ENCODE measurements around the gene DAB2. TPM values are rescaled to one million over a fixed set of nuclear protein-coding genes. Genes with fewer than 3 reads are reported as not detected.
A peak's percentile ranks its signal among the peaks of the same experiment; 100 is the strongest.

DAB2 gene
- polyA plus RNA-seq (2011; rRNA removed) (168 and 181 TPM in 2 replicates), polyA minus RNA-seq (2011; rRNA and poly(A)+ RNA removed) (151 and 166 TPM in 2 replicates)

DNA sequence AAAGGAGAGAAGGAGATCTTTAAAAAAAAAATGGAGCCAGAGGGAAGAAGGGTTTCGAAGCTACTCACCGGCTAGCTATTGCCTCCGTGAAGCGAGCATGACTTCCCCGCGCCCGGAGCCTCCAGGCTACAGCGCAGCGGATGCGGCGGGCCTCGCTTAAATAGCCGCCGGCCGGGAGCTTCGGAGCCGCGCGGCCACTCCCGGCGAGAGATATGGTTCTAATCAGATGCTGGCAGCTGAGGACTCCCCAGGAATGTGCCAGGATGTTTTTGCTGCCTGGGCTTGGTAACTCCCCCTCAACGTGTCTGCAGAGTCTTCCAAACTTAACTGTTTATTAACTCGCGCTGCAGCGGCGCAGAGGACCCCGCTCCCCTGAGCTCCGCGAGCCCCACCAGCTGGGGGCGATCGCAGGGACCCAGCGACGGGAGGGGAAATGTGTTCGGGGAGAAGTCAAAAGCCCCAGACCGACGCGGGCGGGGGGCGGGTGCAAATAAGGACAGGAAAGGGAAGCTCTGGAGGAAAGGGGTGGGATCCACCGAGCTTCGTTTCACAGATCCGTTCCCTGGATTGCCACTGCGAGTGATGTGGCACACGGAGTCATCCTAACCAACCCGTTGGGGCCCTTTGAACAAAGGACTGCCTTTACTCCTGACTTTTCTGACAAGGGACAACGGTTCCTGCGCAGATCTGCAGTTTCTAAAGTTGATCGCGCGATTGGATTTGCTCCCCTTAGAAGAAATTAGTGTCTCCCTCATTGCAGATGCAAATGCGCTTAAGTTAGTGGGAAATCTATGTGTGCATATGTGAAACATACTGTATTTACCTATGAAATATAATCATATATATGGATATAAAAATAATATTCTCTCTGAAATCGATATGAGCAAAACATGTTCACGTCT lies at the start of gene DAB2:
Gene DAB2, minus strand, starts transcription at position 245 of the 902 bp plus-strand sequence. CDS start 30,660 bp downstream, outside the sequence.
- Histone ChIP-seq H3K27me3 (ENCODE audit: control insufficient read depth, insufficient read depth, low read length) (no peaks in the 10 kb centered on the region), H3K36me3 (ENCODE audit: control insufficient read depth, insufficient read depth, low read length) (no peaks in the 10 kb centered on the region; the same call in 1 of the 2 replicates), H3K4me3 (ENCODE audit: low read depth, low read length) (peak within 1 kb of the TSS; percentile 73)
- TF ChIP-seq, protein P1, sequence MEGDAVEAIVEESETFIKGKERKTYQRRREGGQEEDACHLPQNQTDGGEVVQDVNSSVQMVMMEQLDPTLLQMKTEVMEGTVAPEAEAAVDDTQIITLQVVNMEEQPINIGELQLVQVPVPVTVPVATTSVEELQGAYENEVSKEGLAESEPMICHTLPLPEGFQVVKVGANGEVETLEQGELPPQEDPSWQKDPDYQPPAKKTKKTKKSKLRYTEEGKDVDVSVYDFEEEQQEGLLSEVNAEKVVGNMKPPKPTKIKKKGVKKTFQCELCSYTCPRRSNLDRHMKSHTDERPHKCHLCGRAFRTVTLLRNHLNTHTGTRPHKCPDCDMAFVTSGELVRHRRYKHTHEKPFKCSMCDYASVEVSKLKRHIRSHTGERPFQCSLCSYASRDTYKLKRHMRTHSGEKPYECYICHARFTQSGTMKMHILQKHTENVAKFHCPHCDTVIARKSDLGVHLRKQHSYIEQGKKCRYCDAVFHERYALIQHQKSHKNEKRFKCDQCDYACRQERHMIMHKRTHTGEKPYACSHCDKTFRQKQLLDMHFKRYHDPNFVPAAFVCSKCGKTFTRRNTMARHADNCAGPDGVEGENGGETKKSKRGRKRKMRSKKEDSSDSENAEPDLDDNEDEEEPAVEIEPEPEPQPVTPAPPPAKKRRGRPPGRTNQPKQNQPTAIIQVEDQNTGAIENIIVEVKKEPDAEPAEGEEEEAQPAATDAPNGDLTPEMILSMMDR (IDR thresholded peaks at IDR 0.05; ENCODE audit: insufficient read depth, low read depth, low read length), result peak; percentile 82
- peak; percentile 91 for DNase-seq (ENCODE audit: low read depth)
- ChIA-PET POLR2A (interaction anchor here (0.7 to 2.9 kb wide), 12 partner anchors 11 to 123 kb away, joined by 3 to 20 read pairs (median 6); no protein-coding TSS in a partner anchor), CTCF (interaction anchor here (0.9 to 3.2 kb wide), 18 partner anchors 12 to 147 kb away, joined by 3 to 47 read pairs (median 8); no protein-coding TSS in a partner anchor)

DNA sequence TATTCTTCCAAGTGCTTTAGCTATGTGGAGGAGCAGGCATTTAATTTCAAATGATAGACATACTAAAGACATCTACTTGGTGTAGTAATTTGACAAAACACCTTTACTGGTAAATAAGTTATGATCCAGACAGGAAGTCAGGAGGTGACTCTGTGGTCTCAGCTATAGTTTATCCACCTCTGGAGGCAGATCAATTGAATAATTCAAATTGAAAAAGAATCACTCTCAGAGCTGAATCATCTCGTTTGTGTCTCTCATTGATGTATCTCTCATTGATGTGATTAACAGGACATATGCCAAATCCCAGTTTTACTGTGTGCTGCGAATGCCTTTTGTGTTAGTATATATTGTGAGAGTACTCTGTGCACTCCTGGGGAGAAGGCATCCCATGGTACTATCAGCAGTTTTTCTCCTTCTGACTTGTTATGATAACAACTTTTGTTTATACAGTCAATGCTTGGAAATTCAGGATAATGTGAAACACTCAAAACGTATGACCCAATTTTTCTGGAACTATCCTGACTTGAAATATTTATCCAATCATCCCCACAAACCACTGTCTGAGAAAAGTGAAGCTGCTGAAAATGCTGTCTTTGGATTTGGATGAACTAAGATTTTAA lies 48.5 kb upstream of the DAB2 start:
- ChIA-PET POLR2A (interaction anchor here (0.6 kb wide), 1 partner anchor 8 kb away, joined by 3 read pairs; no protein-coding TSS in a partner anchor), CTCF (interaction anchor here (1.0 to 1.5 kb wide), 3 partner anchors 8 to 14 kb away, joined by 3 to 5 read pairs (median 3); no protein-coding TSS in a partner anchor)
- Histone ChIP-seq H3K4me3 (ENCODE audit: low read depth, low read length) (no peak overlapping the region), H3K36me3 (ENCODE audit: control insufficient read depth, insufficient read depth, low read length) (no peaks in the 10 kb centered on the region), H3K27me3 (ENCODE audit: control insufficient read depth, insufficient read depth, low read length) (no peaks in the 10 kb centered on the region)
- peak; percentile 29 for DNase-seq (ENCODE audit: low read depth)
- TF ChIP-seq, protein P1 (IDR thresholded peaks at IDR 0.05; ENCODE audit: insufficient read depth, low read depth, low read length), result no peak

GRCh38 chr5:39471836-39472508 lies 47.2 kb upstream of the DAB2 start:
- Histone ChIP-seq H3K36me3 (ENCODE audit: control insufficient read depth, insufficient read depth, low read length) (no peaks in the 10 kb centered on the region), H3K4me3 (ENCODE audit: low read depth, low read length) (no peak overlapping the region), H3K27me3 (ENCODE audit: control insufficient read depth, insufficient read depth, low read length) (no peaks in the 10 kb centered on the region)
- TF ChIP-seq, protein P1 (IDR thresholded peaks at IDR 0.05; ENCODE audit: insufficient read depth, low read depth, low read length), result no peak
- DNase-seq (ENCODE audit: low read depth), result no peak
- ChIA-PET CTCF (interaction anchor here (0.5 kb wide), 1 partner anchor 87 kb away, joined by 3 read pairs; no protein-coding TSS in a partner anchor), POLR2A (no interaction called here)

DNA sequence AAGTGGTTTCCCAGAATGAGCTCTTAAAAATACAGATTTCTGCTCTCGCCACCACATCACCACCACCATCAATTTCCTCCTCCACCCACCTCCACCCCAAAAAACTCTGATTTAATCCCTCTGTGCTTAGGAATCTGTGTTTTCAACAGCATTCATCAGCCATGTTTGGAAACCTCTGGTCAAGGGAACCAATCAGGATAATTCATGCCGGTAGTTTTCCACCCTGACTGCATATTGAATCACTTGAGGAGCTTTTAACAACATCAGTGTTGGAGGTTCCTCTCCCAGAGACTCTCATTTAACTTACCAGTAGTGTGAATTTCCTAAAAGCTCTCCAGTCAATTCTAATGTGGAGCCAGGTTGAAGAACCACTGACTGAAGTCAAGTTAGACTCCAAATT lies 46.0 kb upstream of the DAB2 start:
- no peaks in the 10 kb centered on the region for H3K36me3 ChIP-seq (ENCODE audit: control insufficient read depth, insufficient read depth, low read length)
- CTCF ChIA-PET, result no interaction called here

More for the DNA sequence above, 46.0 kb upstream of the DAB2 start:
- Histone ChIP-seq H3K4me3 (ENCODE audit: low read depth, low read length) (no peak overlapping the region), H3K27me3 (ENCODE audit: control insufficient read depth, insufficient read depth, low read length) (no peaks in the 10 kb centered on the region)
- TF ChIP-seq, protein P1 (IDR thresholded peaks at IDR 0.05; ENCODE audit: insufficient read depth, low read depth, low read length), result no peak
- POLR2A ChIA-PET, result no interaction called here
- no peak for DNase-seq (ENCODE audit: low read depth)
